Keratinocyte (primary cell): ENCODE results near the gene PLEKHH1. TPM values are rescaled to one million over a fixed set of nuclear protein-coding genes. Genes with fewer than 3 reads are reported as not detected.

Experiments
- DNase-seq: peaks from one replicate; pipeline ENCODE4 v3.0.0-alpha.2; 2011; ENCODE audit warnings: low read depth, missing footprints, low spot score
- FAIRE-seq: peaks from 2 replicates; lab custom pipeline; 2011; peaks lifted over from hg19 to GRCh38; lab: Jason Lieb, UNC
- H2AFZ ChIP-seq: 2 replicates; pipeline ENCODE4 v1.6.0; 2012; ENCODE audit warnings: low read length, control low read depth, inconsistent platforms; ENCODE audit not compliant: control insufficient read depth
- H3K27ac ChIP-seq: 2 replicates; pipeline ENCODE4 v1.5.1; 2011; ENCODE audit warnings: low read length; ENCODE audit not compliant: control insufficient read depth, insufficient read depth
- H3K27me3 ChIP-seq: 3 replicates; pipeline ENCODE4 v1.6.0; 2011; ENCODE audit warnings: low read length; ENCODE audit not compliant: control insufficient read depth, insufficient read depth; ENCODE audit errors: extremely low read depth
- H3K36me3 ChIP-seq, 2 experiments: 2 replicates in 1 of 2; 3 replicates in 1 of 2; pipeline ENCODE4 v1.5.1; 2011; ENCODE audit warnings: low read length in 2 of 2, mild to moderate bottlenecking in 1 of 2; ENCODE audit not compliant: control insufficient read depth in 2 of 2, insufficient read depth in 2 of 2; ENCODE audit errors: extremely low read depth in 1 of 2
- H3K4me1 ChIP-seq: 3 replicates; pipeline ENCODE4 v1.5.1; 2011; ENCODE audit warnings: low read length; ENCODE audit not compliant: control insufficient read depth, insufficient read depth; ENCODE audit errors: extremely low read depth
- H3K4me2 ChIP-seq: 3 replicates; pipeline ENCODE4 v1.6.0; 2011; ENCODE audit warnings: low read depth, low read length; ENCODE audit not compliant: control insufficient read depth, insufficient read depth; ENCODE audit errors: extremely low read depth
- H3K4me3 ChIP-seq, 3 experiments: fragments of 200-600 bp in 1 of 3; sonication (generic) in 1 of 3; 2 replicates in 2 of 3; 3 replicates in 1 of 3; pipeline ENCODE4 v1.5.1; 2011 to 2016; ENCODE audit warnings: low read length in 3 of 3, mild to moderate bottlenecking in 3 of 3, control low read depth in 2 of 3, inconsistent platforms in 1 of 3, low read depth in 1 of 3, mixed read lengths in 1 of 3, mixed run types in 1 of 3, moderate library complexity in 1 of 3; ENCODE audit not compliant: control insufficient read depth in 2 of 3, insufficient read depth in 2 of 3; ENCODE audit errors: extremely low read depth in 1 of 3
- H3K79me2 ChIP-seq: 2 replicates; pipeline ENCODE4 v1.6.0; 2012; ENCODE audit warnings: low read length; ENCODE audit not compliant: control insufficient read depth, insufficient read depth
- H3K9ac ChIP-seq: 3 replicates; pipeline ENCODE4 v1.6.0; 2011; ENCODE audit warnings: low read length; ENCODE audit not compliant: control insufficient read depth, insufficient read depth; ENCODE audit errors: extremely low read depth
- H3K9me1 ChIP-seq: 3 replicates; pipeline ENCODE4 v1.6.0; 2011; ENCODE audit warnings: low read length; ENCODE audit not compliant: control insufficient read depth, insufficient read depth; ENCODE audit errors: extremely low read depth
- H3K9me3 ChIP-seq: 2 replicates; pipeline ENCODE4 v1.5.1; 2012; ENCODE audit warnings: low read depth, low read length; ENCODE audit not compliant: control insufficient read depth
- H4K20me1 ChIP-seq: 3 replicates; pipeline ENCODE4 v1.6.0; 2011; ENCODE audit warnings: low read length; ENCODE audit not compliant: control insufficient read depth, insufficient read depth; ENCODE audit errors: extremely low read depth
- EZH2 ChIP-seq: IDR thresholded peaks from one replicate; pipeline ENCODE4 v1.6.1; 2012; ENCODE audit warnings: inconsistent platforms, mild to moderate bottlenecking, low read length, moderate library complexity
- dilution Hi-C: fragments of 300-500 bp; cut with MboI; formaldehyde crosslinking; loops from one replicate; pipeline ENCODE4 v1.7.0; 2020; ENCODE audit warnings: low sequenced_read_pairs; ENCODE audit not compliant: extremely low pct_ligation_motif_present
- polyA plus RNA-seq, 5 experiments: library from polyadenylated mRNA; depleted of rRNA in 3 of 5; stranded (reverse) in 3 of 5; stranded (forward) in 1 of 5; unstranded in 1 of 5; fragments of >200 nt; gene quantifications; 1 replicate in 1 of 5; 2 replicates in 3 of 5; 3 replicates in 1 of 5; pipeline versions ENCODE4 v1.2.1 to v1.2.3, GENCODE V29; 2011 to 2012; ENCODE audit warnings: missing spikeins in 2 of 5, low read depth in 1 of 5, low replicate concordance in 1 of 5
- TF ChIP-seq, protein P1 (sequence below), 3 experiments: IDR thresholded peaks in 1 of 3; conservative IDR thresholded peaks in 1 of 3; optimal IDR thresholded peaks in 1 of 3; 2 replicates in 2 of 3; 3 replicates in 1 of 3; pipeline versions ENCODE3 to v1.5.1; 2011; ENCODE audit warnings: low read length in 3 of 3, mild to moderate bottlenecking in 3 of 3, moderate library complexity in 2 of 3, control low read depth in 1 of 3, inconsistent platforms in 1 of 3; ENCODE audit not compliant: insufficient read depth in 2 of 3; ENCODE audit errors: extremely low read depth in 1 of 3

Gene PLEKHH1
- polyA plus RNA-seq, 1 donor (not counting 4 experiments of a cell fraction or from before 2014, with no cell fraction given): 4.4 TPM

DNA sequence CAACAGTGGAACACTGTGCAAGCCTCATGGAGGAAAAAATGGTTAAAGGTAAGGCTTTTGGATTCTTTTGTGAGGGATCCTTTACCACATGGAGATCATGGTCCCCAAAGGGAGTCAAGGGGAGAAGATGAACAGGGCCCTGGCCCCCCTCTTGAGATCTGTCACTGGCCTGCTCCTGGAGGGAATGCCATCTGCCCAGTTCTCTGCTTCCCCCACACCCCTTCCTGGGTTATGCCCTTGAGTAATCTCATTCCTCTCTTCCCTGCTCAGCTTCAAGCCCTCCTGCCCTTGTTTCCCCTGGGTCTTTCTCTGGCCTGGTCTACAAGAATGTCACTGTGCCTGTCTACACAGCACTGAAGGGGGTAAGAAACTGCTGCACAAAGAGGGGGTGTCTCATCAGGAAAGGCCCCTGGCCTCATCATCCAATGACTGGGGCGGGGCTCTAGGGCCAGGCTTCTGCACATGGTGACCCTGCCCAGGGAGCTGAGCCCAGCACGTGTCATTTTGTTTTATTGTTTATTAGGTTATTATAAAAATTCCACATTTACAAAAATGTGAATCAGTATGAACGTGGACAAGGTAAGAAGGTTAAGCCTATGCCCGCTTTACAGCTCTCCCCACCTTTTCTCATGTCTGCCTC is 36.7 kb downstream of the PLEKHH1 start:
- Histone ChIP-seq H3K4me2 (no peak overlapping the region), H2AFZ (no peak overlapping the region), H3K36me3 (peaks cover 0 to 3% of the 10 kb centered on the region in 2 experiments), H3K9ac (no peak overlapping the region), H3K9me1 (no peaks in the 10 kb centered on the region), H3K4me3 (no peak overlapping the region), H4K20me1 (no peaks in the 10 kb centered on the region), H3K4me1 (no peaks in the 10 kb centered on the region), H3K9me3 (no peaks in the 10 kb centered on the region), H3K79me2 (no peaks in the 10 kb centered on the region), H3K27me3 (no peaks in the 10 kb centered on the region), H3K27ac (no peak overlapping the region)
- DNase-seq (no peak), FAIRE-seq (no peak)
- dilution Hi-C loops: no loop called here
- TF ChIP-seq, protein P1, sequence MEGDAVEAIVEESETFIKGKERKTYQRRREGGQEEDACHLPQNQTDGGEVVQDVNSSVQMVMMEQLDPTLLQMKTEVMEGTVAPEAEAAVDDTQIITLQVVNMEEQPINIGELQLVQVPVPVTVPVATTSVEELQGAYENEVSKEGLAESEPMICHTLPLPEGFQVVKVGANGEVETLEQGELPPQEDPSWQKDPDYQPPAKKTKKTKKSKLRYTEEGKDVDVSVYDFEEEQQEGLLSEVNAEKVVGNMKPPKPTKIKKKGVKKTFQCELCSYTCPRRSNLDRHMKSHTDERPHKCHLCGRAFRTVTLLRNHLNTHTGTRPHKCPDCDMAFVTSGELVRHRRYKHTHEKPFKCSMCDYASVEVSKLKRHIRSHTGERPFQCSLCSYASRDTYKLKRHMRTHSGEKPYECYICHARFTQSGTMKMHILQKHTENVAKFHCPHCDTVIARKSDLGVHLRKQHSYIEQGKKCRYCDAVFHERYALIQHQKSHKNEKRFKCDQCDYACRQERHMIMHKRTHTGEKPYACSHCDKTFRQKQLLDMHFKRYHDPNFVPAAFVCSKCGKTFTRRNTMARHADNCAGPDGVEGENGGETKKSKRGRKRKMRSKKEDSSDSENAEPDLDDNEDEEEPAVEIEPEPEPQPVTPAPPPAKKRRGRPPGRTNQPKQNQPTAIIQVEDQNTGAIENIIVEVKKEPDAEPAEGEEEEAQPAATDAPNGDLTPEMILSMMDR (optimal IDR thresholded peaks at IDR 0.05 in 1 of 3, IDR thresholded peaks at IDR 0.05 in 1 of 3, conservative IDR thresholded peaks at IDR 0.05 in 1 of 3; ENCODE audit: extremely low read depth in 1 of 3, insufficient read depth in 2 of 3, low read length in 3 of 3): no peak
- no peak for TF ChIP-seq EZH2

DNA sequence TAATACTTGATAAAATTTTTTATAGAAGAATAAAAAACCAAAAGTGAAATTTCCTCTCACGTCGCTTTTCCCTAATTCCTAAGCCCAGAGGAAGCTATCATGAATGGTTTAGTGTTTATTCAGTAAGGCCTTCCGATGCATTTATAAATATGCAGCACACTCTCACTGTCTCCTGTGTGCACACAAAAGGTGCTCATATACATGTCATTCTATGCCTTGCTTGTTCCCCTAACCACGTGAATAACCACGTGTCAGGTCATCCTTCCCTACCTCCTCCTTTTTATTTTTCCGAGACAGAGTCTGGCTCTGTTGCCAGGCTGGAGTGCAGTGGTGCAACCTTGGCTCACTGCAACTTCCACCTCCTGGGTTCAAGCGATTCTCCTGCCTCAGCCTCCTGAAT is 37.4 kb downstream of the PLEKHH1 start:
- H3K9me3 ChIP-seq: no peaks in the 10 kb centered on the region
- no peak overlapping the region for H2AFZ ChIP-seq
- H3K27me3 ChIP-seq: no peaks in the 10 kb centered on the region
- no peak overlapping the region for H3K4me3 ChIP-seq
- no peak for DNase-seq
- no peaks in the 10 kb centered on the region for H4K20me1 ChIP-seq
- peaks cover 0 to 3% of the 10 kb centered on the region in 2 experiments for H3K36me3 ChIP-seq
- no peaks in the 10 kb centered on the region for H3K9me1 ChIP-seq
- dilution Hi-C loops: no loop called here
- no peak for FAIRE-seq
- H3K9ac ChIP-seq: no peak overlapping the region
- H3K4me1 ChIP-seq: no peaks in the 10 kb centered on the region
- no peak overlapping the region for H3K27ac ChIP-seq
- no peak for TF ChIP-seq EZH2
- TF ChIP-seq, protein P1 (optimal IDR thresholded peaks at IDR 0.05 in 1 of 3, IDR thresholded peaks at IDR 0.05 in 1 of 3, conservative IDR thresholded peaks at IDR 0.05 in 1 of 3; ENCODE audit: extremely low read depth in 1 of 3, insufficient read depth in 2 of 3, low read length in 3 of 3): no peak
- H3K4me2 ChIP-seq: no peak overlapping the region
- H3K79me2 ChIP-seq: no peaks in the 10 kb centered on the region
